Smooth muscle cell (in vitro differentiated cells): ENCODE data around the gene NSUN5. TPM values are rescaled to one million over a fixed set of nuclear protein-coding genes. Genes with fewer than 3 reads are reported as not detected.

Experiments used
- DNase-seq: peaks from one replicate; lab custom pipeline; 2025; ENCODE audit not compliant: unreplicated experiment; lab: John Stamatoyannopoulos, UW
- H2AFZ ChIP-seq: fragments of 200-600 bp; sonication (generic); 2 replicates; pipeline ENCODE4 v1.6.0; 2016; ENCODE audit warnings: antibody characterized with exemption, low read depth, mild to moderate bottlenecking
- H3F3A ChIP-seq: fragments of 200-600 bp; sonication (generic); 2 replicates; pipeline ENCODE4 v1.6.0; 2017; ENCODE audit warnings: antibody characterized with exemption, low read depth
- H3K27ac ChIP-seq: fragments of 200-600 bp; sonication (generic); 2 replicates; pipeline ENCODE4 v1.5.1; 2016; ENCODE audit warnings: low read depth, mild to moderate bottlenecking
- H3K27me3 ChIP-seq: fragments of 200-600 bp; sonication (generic); 2 replicates; pipeline ENCODE4 v1.6.1; 2016; ENCODE audit warnings: low read depth, mild to moderate bottlenecking
- H3K36me3 ChIP-seq: fragments of 200-600 bp; sonication (generic); 2 replicates; pipeline ENCODE4 v1.5.1; 2016; ENCODE audit warnings: low read depth
- H3K4me1 ChIP-seq: fragments of 200-600 bp; sonication (generic); 2 replicates; pipeline ENCODE4 v1.5.1; 2016; ENCODE audit warnings: low read depth
- H3K4me2 ChIP-seq: fragments of 200-600 bp; sonication (generic); 2 replicates; pipeline ENCODE4 v1.6.0; 2016; ENCODE audit warnings: mild to moderate bottlenecking
- H3K4me3 ChIP-seq: fragments of 200-600 bp; sonication (generic); 2 replicates; pipeline ENCODE4 v1.5.1; 2016; ENCODE audit warnings: mild to moderate bottlenecking
- H3K79me2 ChIP-seq: fragments of 200-600 bp; sonication (generic); 2 replicates; pipeline ENCODE4 v1.6.0; 2016; ENCODE audit warnings: low read depth, mild to moderate bottlenecking
- H3K9ac ChIP-seq: fragments of 200-600 bp; sonication (generic); 2 replicates; pipeline ENCODE4 v1.6.0; 2016; ENCODE audit warnings: low read depth
- H3K9me3 ChIP-seq: fragments of 200-600 bp; sonication (generic); replicated peaks from 2 replicates; pipeline ENCODE4 v1.5.1; 2016; ENCODE audit warnings: low read depth
- H4K20me1 ChIP-seq: fragments of 200-600 bp; sonication (generic); 2 replicates; pipeline ENCODE4 v1.6.0; 2016; ENCODE audit warnings: low read depth
- CTCF ChIP-seq: fragments of 200-600 bp; sonication (generic); IDR thresholded peaks from 2 replicates; pipeline ENCODE4 v1.5.1; 2017; ENCODE audit warnings: borderline replicate concordance, mild to moderate bottlenecking, antibody characterized with exemption; ENCODE audit not compliant: insufficient read depth, poor library complexity, severe bottlenecking
- WGBS: methylation state at CpG from one replicate; pipeline ENCODE4 v1.1.7; 2016; ENCODE audit warnings: low lambda C conversion rate; 5-methylcytosine and 5-hydroxymethylcytosine counted together
- polyA plus RNA-seq: library from polyadenylated mRNA; unstranded; fragments of >200 nt; fragmentation: Nextera tagmentation; extraction: Ambion mirVana; gene quantifications from 2 replicates; pipeline ENCODE4 v1.2.1, GENCODE V29; 2016
- total RNA-seq: library from RNA; depleted of rRNA; stranded (reverse); fragments of >200 nt; gene quantifications from 2 replicates; pipeline ENCODE4 v1.2.3, GENCODE V29; 2014

Gene NSUN5
- total and polyA plus RNA-seq, 2 experiments from 2014 or later: 25.2 to 38.1 TPM

- H3K9me3 ChIP-seq: no peaks in the 10 kb centered on the region
- 78% methylated on average over 12 of the region's 12 CpGs for WGBS
- H2AFZ ChIP-seq: no peak overlapping the region
- H4K20me1 ChIP-seq: no peaks in the 10 kb centered on the region
- H3K4me2 ChIP-seq: no peak overlapping the region
- DNase-seq: no peak
- TF ChIP-seq CTCF: no peak
- no peaks in the 10 kb centered on the region for H3K79me2 ChIP-seq
- H3K9ac ChIP-seq: no peak overlapping the region
- no peak overlapping the region for H3K27ac ChIP-seq
- no peaks in the 10 kb centered on the region for H3K27me3 ChIP-seq
- no peak overlapping the region for H3K4me3 ChIP-seq
- H3K36me3 ChIP-seq: no peaks in the 10 kb centered on the region
- H3F3A ChIP-seq: no peaks in the 10 kb centered on the region
- H3K4me1 ChIP-seq: no peaks in the 10 kb centered on the region
Measured at GRCh38 chr7:73350306-73351068, 41.9 kb upstream of the NSUN5 start.

GRCh38 chr7:73349763-73350162, 41.1 kb upstream of the NSUN5 start:
- Histone ChIP-seq H3K9ac (no peak overlapping the region), H3K4me2 (no peak overlapping the region), H3F3A (no peaks in the 10 kb centered on the region), H3K27ac (no peak overlapping the region), H3K79me2 (no peaks in the 10 kb centered on the region), H3K4me1 (no peaks in the 10 kb centered on the region), H3K4me3 (no peak overlapping the region), H2AFZ (no peak overlapping the region), H3K27me3 (no peaks in the 10 kb centered on the region), H3K9me3 (no peaks in the 10 kb centered on the region), H3K36me3 (no peaks in the 10 kb centered on the region), H4K20me1 (no peaks in the 10 kb centered on the region)
- WGBS: 95% methylated on average over 6 of the region's 6 CpGs
- no peak for DNase-seq
- TF ChIP-seq CTCF: no peak

- Histone ChIP-seq H3K79me2 (no peaks in the 10 kb centered on the region), H3K4me1 (peaks cover 13% of the 10 kb centered on the region), H3K4me2 (no peak overlapping the region), H4K20me1 (no peaks in the 10 kb centered on the region), H3K27ac (no peak overlapping the region), H3K4me3 (no peak overlapping the region), H3K9ac (no peak overlapping the region), H2AFZ (no peak overlapping the region), H3F3A (no peaks in the 10 kb centered on the region), H3K27me3 (no peaks in the 10 kb centered on the region), H3K9me3 (no peaks in the 10 kb centered on the region), H3K36me3 (no peaks in the 10 kb centered on the region)
- no peak for TF ChIP-seq CTCF
- DNase-seq: no peak
- WGBS: 72% methylated on average over 8 of the region's 8 CpGs
Measured at GRCh38 chr7:73345951-73346350, 37.3 kb upstream of the NSUN5 start.

GRCh38 chr7:73345538-73345937, 36.9 kb upstream of the NSUN5 start:
- Histone ChIP-seq H3K79me2 (no peaks in the 10 kb centered on the region), H3K4me1 (peaks cover 13% of the 10 kb centered on the region), H3K9ac (no peak overlapping the region)

More at GRCh38 chr7:73345538-73345937, 36.9 kb upstream of the NSUN5 start:
- H3K9me3 ChIP-seq: no peaks in the 10 kb centered on the region
- no peaks in the 10 kb centered on the region for H3F3A ChIP-seq
- H2AFZ ChIP-seq: no peak overlapping the region
- no peak overlapping the region for H3K4me2 ChIP-seq
- no peaks in the 10 kb centered on the region for H4K20me1 ChIP-seq
- DNase-seq: no peak
- H3K27ac ChIP-seq: no peak overlapping the region
- 78% methylated on average over 4 of the region's 4 CpGs for WGBS
- no peaks in the 10 kb centered on the region for H3K36me3 ChIP-seq
- H3K4me3 ChIP-seq: no peak overlapping the region
- H3K27me3 ChIP-seq: no peaks in the 10 kb centered on the region
- TF ChIP-seq CTCF: no peak
